ENCODE measurements around the gene THEM4.
A peak's percentile ranks its signal among the peaks of the same experiment; 100 is the strongest.

The THEM4 gene

GRCh38 chr1:151909167-151910149 lies at the start of gene THEM4:
THEM4 (minus strand) TSS chr1:151909511; CDS start chr1:151909458, 53 bp downstream.
- Histone ChIP-seq H3K36me3 (ENCODE audit: control insufficient read depth, insufficient read depth, low read length) (no peaks in the 10 kb centered on the region), H3K9me3 (ENCODE audit: control insufficient read depth, insufficient read depth, low read length) (no peaks in the 10 kb centered on the region), H3K9ac (ENCODE audit: low read depth, low read length) (peak within 1 kb of the TSS; percentile 97), H3K4me1 (ENCODE audit: control insufficient read depth, insufficient read depth, low read length) (peaks cover 2% of the 10 kb centered on the region), H3K27me3 (ENCODE audit: control insufficient read depth, insufficient read depth, low read length) (no peaks in the 10 kb centered on the region), H3K4me3 (ENCODE audit: low read depth, low read length) (peak within 1 kb of the TSS; percentile 91)

- Histone ChIP-seq H3K36me3 (ENCODE audit: control insufficient read depth, insufficient read depth, low read length) (no peaks in the 10 kb centered on the region), H3K9ac (ENCODE audit: low read depth, low read length) (no peak overlapping the region), H3K9me3 (ENCODE audit: control insufficient read depth, insufficient read depth, low read length) (no peaks in the 10 kb centered on the region), H3K27me3 (ENCODE audit: control insufficient read depth, insufficient read depth, low read length) (no peaks in the 10 kb centered on the region), H3K4me1 (ENCODE audit: control insufficient read depth, insufficient read depth, low read length) (no peaks in the 10 kb centered on the region), H3K4me3 (ENCODE audit: low read depth, low read length) (no peak overlapping the region)
These were observed 49.6 kb upstream of the THEM4 start for GRCh38 chr1:151958959-151959358.

GRCh38 chr1:151956957-151957497 lies 47.7 kb upstream of the THEM4 start:
- H3K36me3 ChIP-seq (ENCODE audit: control insufficient read depth, insufficient read depth, low read length) = no peaks in the 10 kb centered on the region
- no peak overlapping the region for H3K9ac ChIP-seq (ENCODE audit: low read depth, low read length)
- H3K4me1 ChIP-seq (ENCODE audit: control insufficient read depth, insufficient read depth, low read length) = no peaks in the 10 kb centered on the region
- no peak overlapping the region for H3K4me3 ChIP-seq (ENCODE audit: low read depth, low read length)
- no peaks in the 10 kb centered on the region for H3K27me3 ChIP-seq (ENCODE audit: control insufficient read depth, insufficient read depth, low read length)
- no peaks in the 10 kb centered on the region for H3K9me3 ChIP-seq (ENCODE audit: control insufficient read depth, insufficient read depth, low read length)

- Histone ChIP-seq H3K9me3 (ENCODE audit: control insufficient read depth, insufficient read depth, low read length) (no peaks in the 10 kb centered on the region), H3K9ac (ENCODE audit: low read depth, low read length) (no peak overlapping the region), H3K36me3 (ENCODE audit: control insufficient read depth, insufficient read depth, low read length) (no peaks in the 10 kb centered on the region), H3K4me3 (ENCODE audit: low read depth, low read length) (no peak overlapping the region), H3K27me3 (ENCODE audit: control insufficient read depth, insufficient read depth, low read length) (no peaks in the 10 kb centered on the region), H3K4me1 (ENCODE audit: control insufficient read depth, insufficient read depth, low read length) (no peaks in the 10 kb centered on the region)
These were observed 44.2 kb upstream of the THEM4 start for GRCh38 chr1:151953409-151954094.

- H3K27me3 ChIP-seq (ENCODE audit: control insufficient read depth, insufficient read depth, low read length) = no peaks in the 10 kb centered on the region
- no peak overlapping the region for H3K4me3 ChIP-seq (ENCODE audit: low read depth, low read length)
- H3K36me3 ChIP-seq (ENCODE audit: control insufficient read depth, insufficient read depth, low read length) = no peaks in the 10 kb centered on the region
- no peak overlapping the region for H3K9ac ChIP-seq (ENCODE audit: low read depth, low read length)
- no peaks in the 10 kb centered on the region for H3K9me3 ChIP-seq (ENCODE audit: control insufficient read depth, insufficient read depth, low read length)
- H3K4me1 ChIP-seq (ENCODE audit: control insufficient read depth, insufficient read depth, low read length) = no peaks in the 10 kb centered on the region
These were observed 43.5 kb upstream of the THEM4 start for GRCh38 chr1:151952811-151953210.

- no peaks in the 10 kb centered on the region for H3K9me3 ChIP-seq (ENCODE audit: control insufficient read depth, insufficient read depth, low read length)
- peaks cover 8% of the 10 kb centered on the region for H3K4me1 ChIP-seq (ENCODE audit: control insufficient read depth, insufficient read depth, low read length)
- no peaks in the 10 kb centered on the region for H3K27me3 ChIP-seq (ENCODE audit: control insufficient read depth, insufficient read depth, low read length)
- no peak overlapping the region for H3K4me3 ChIP-seq (ENCODE audit: low read depth, low read length)
- H3K36me3 ChIP-seq (ENCODE audit: control insufficient read depth, insufficient read depth, low read length) = no peaks in the 10 kb centered on the region
- no peak overlapping the region for H3K9ac ChIP-seq (ENCODE audit: low read depth, low read length)
These were observed 40.3 kb upstream of the THEM4 start for GRCh38 chr1:151949371-151950193.

GRCh38 chr1:151948506-151948905 lies 39.2 kb upstream of the THEM4 start:
- Histone ChIP-seq H3K9ac (ENCODE audit: low read depth, low read length) (no peak overlapping the region), H3K4me3 (ENCODE audit: low read depth, low read length) (no peak overlapping the region), H3K36me3 (ENCODE audit: control insufficient read depth, insufficient read depth, low read length) (no peaks in the 10 kb centered on the region), H3K9me3 (ENCODE audit: control insufficient read depth, insufficient read depth, low read length) (no peaks in the 10 kb centered on the region), H3K4me1 (ENCODE audit: control insufficient read depth, insufficient read depth, low read length) (peaks cover 8% of the 10 kb centered on the region), H3K27me3 (ENCODE audit: control insufficient read depth, insufficient read depth, low read length) (no peaks in the 10 kb centered on the region)

GRCh38 chr1:151947140-151947539 lies 37.8 kb upstream of the THEM4 start:
- Histone ChIP-seq H3K4me1 (ENCODE audit: control insufficient read depth, insufficient read depth, low read length) (peaks cover 8% of the 10 kb centered on the region), H3K9me3 (ENCODE audit: control insufficient read depth, insufficient read depth, low read length) (no peaks in the 10 kb centered on the region), H3K9ac (ENCODE audit: low read depth, low read length) (no peak overlapping the region), H3K4me3 (ENCODE audit: low read depth, low read length) (no peak overlapping the region), H3K36me3 (ENCODE audit: control insufficient read depth, insufficient read depth, low read length) (no peaks in the 10 kb centered on the region), H3K27me3 (ENCODE audit: control insufficient read depth, insufficient read depth, low read length) (no peaks in the 10 kb centered on the region)

GRCh38 chr1:151945725-151946722 lies 36.7 kb upstream of the THEM4 start:
- Histone ChIP-seq H3K4me1 (ENCODE audit: control insufficient read depth, insufficient read depth, low read length) (peaks cover 8% of the 10 kb centered on the region), H3K4me3 (ENCODE audit: low read depth, low read length) (no peak overlapping the region), H3K27me3 (ENCODE audit: control insufficient read depth, insufficient read depth, low read length) (no peaks in the 10 kb centered on the region), H3K9ac (ENCODE audit: low read depth, low read length) (no peak overlapping the region), H3K36me3 (ENCODE audit: control insufficient read depth, insufficient read depth, low read length) (no peaks in the 10 kb centered on the region), H3K9me3 (ENCODE audit: control insufficient read depth, insufficient read depth, low read length) (no peaks in the 10 kb centered on the region)

GRCh38 chr1:151944857-151945575 lies 35.7 kb upstream of the THEM4 start:
- Histone ChIP-seq H3K4me1 (ENCODE audit: control insufficient read depth, insufficient read depth, low read length) (peaks cover 8% of the 10 kb centered on the region), H3K27me3 (ENCODE audit: control insufficient read depth, insufficient read depth, low read length) (no peaks in the 10 kb centered on the region), H3K36me3 (ENCODE audit: control insufficient read depth, insufficient read depth, low read length) (no peaks in the 10 kb centered on the region), H3K4me3 (ENCODE audit: low read depth, low read length) (no peak overlapping the region), H3K9me3 (ENCODE audit: control insufficient read depth, insufficient read depth, low read length) (no peaks in the 10 kb centered on the region), H3K9ac (ENCODE audit: low read depth, low read length) (no peak overlapping the region)

Data from iPS-15b (cell line).